ENCODE results near the gene MSI2. TPM values are rescaled to one million over a fixed set of nuclear protein-coding genes. Genes with fewer than 3 reads are reported as not detected.

MSI2 gene
- polyA plus RNA-seq, 1 of the 3 experiments (the other 2 are of a cell fraction): 24.1 TPM

DNA sequence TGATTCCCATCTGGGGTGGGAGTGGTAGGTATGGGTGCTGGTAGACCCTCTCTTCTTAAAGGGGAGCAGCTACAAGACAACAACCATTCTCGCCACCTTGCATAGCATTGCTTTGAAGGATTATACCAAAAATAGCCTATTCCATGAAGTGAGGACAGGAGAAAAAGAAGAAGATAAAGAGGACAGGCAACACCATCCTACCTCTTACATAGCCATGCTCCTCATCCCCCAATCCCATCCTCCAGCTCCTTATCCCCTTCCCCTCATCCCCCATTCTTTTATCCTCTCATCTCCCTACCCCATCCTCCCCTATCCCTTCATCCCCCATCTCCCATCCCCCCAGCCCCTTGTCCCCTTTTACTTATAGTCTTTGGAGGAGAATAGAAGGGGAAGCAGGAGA, 459.7 kb downstream of the MSI2 start:
- H3K4me2 ChIP-seq: no peak overlapping the region
- no peaks in the 10 kb centered on the region for H3K9me3 ChIP-seq
- ChIA-PET CTCF (interaction anchor here (0.9 to 3.6 kb wide), 8 partner anchors 8 to 118 kb away, joined by 3 to 12 read pairs (median 4); no protein-coding TSS in a partner anchor), POLR2A (no interaction called here)
- no peak overlapping the region for H3K4me3 ChIP-seq (ENCODE audit: low read depth in 2 of 2, low read length in 1 of 2)
- TF ChIP-seq SMC3 (IDR thresholded peaks at IDR 0.05; ENCODE audit: low read depth, low read length) (no peak), SIN3A (IDR thresholded peaks at IDR 0.05; ENCODE audit: borderline replicate concordance, low read depth, low read length) (no peak), RXRA (IDR thresholded peaks at IDR 0.05; ENCODE audit: borderline replicate concordance, low read depth) (no peak)
- TF ChIP-seq, protein P1, sequence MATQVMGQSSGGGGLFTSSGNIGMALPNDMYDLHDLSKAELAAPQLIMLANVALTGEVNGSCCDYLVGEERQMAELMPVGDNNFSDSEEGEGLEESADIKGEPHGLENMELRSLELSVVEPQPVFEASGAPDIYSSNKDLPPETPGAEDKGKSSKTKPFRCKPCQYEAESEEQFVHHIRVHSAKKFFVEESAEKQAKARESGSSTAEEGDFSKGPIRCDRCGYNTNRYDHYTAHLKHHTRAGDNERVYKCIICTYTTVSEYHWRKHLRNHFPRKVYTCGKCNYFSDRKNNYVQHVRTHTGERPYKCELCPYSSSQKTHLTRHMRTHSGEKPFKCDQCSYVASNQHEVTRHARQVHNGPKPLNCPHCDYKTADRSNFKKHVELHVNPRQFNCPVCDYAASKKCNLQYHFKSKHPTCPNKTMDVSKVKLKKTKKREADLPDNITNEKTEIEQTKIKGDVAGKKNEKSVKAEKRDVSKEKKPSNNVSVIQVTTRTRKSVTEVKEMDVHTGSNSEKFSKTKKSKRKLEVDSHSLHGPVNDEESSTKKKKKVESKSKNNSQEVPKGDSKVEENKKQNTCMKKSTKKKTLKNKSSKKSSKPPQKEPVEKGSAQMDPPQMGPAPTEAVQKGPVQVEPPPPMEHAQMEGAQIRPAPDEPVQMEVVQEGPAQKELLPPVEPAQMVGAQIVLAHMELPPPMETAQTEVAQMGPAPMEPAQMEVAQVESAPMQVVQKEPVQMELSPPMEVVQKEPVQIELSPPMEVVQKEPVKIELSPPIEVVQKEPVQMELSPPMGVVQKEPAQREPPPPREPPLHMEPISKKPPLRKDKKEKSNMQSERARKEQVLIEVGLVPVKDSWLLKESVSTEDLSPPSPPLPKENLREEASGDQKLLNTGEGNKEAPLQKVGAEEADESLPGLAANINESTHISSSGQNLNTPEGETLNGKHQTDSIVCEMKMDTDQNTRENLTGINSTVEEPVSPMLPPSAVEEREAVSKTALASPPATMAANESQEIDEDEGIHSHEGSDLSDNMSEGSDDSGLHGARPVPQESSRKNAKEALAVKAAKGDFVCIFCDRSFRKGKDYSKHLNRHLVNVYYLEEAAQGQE (IDR thresholded peaks at IDR 0.05; ENCODE audit: low read depth, low read length): no peak
- no peaks in the 10 kb centered on the region for H3F3A ChIP-seq (replicated peaks; ENCODE audit: insufficient read depth)
- H2AFZ ChIP-seq (ENCODE audit: low read depth): no peak overlapping the region
- peaks cover 29% of the 10 kb centered on the region; the same call in 1 of the 2 replicates for H3K27me3 ChIP-seq (ENCODE audit: insufficient read depth)
- H4K20me1 ChIP-seq (ENCODE audit: insufficient read depth): no peaks in the 10 kb centered on the region
- no peak overlapping the region for H3K27ac ChIP-seq (ENCODE audit: low read depth in 2 of 2, low read length in 1 of 2)
- H3K36me3 ChIP-seq (replicated peaks in 1 of 2; ENCODE audit: control insufficient read depth in 1 of 2, insufficient read depth in 2 of 2, low read length in 1 of 2): no peaks in the 10 kb centered on the region
- H3K9me2 ChIP-seq: no peaks in the 10 kb centered on the region
- peaks cover 0 to 14% of the 10 kb centered on the region in 2 experiments; a peak in 1 of 4 replicates for H3K4me1 ChIP-seq (ENCODE audit: control insufficient read depth in 1 of 2, insufficient read depth in 2 of 2, low read depth in 1 of 2, low read length in 1 of 2)
- H3K79me2 ChIP-seq (ENCODE audit: insufficient read depth): no peaks in the 10 kb centered on the region
- H3K9ac ChIP-seq: no peak overlapping the region
- 30% methylated on average over 1 of the region's 1 CpG for whole genome bisulfite sequencing (ENCODE audit: low lambda C conversion rate)
- no peak for DNase-seq

DNA sequence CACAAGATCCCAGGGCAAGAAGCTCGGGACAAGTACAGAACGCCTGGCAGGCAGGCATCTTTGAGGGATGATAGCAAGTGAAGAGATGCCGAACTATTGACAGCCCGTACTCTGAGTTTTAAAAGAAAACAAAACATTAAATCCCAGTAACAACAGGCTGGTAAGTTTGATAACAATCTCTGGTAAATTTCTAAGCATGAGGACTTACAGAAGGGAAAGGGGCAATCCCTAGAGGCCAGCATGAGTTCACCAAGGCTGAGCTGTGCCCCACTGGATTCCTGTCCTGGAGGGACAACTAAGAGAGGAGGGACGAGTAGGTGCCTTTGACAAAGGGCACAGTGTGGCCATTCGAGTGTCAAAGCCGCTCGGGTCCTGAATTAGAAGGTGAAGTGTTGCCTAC, 462.6 kb downstream of the MSI2 start:
- CTCF ChIA-PET: interaction anchor here (1.3 to 2.8 kb wide), 3 partner anchors 9 to 65 kb away, joined by 4 to 6 read pairs (median 6); no protein-coding TSS in a partner anchor
- WGBS (ENCODE audit: low lambda C conversion rate): 50% methylated on average over 8 of the region's 8 CpGs
- TF ChIP-seq, protein P2, sequence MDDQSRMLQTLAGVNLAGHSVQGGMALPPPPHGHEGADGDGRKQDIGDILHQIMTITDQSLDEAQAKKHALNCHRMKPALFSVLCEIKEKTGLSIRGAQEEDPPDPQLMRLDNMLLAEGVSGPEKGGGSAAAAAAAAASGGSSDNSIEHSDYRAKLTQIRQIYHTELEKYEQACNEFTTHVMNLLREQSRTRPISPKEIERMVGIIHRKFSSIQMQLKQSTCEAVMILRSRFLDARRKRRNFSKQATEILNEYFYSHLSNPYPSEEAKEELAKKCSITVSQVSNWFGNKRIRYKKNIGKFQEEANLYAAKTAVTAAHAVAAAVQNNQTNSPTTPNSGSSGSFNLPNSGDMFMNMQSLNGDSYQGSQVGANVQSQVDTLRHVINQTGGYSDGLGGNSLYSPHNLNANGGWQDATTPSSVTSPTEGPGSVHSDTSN (IDR thresholded peaks at IDR 0.05): no peak
- TF ChIP-seq EZH2phosphoT487 (IDR thresholded peaks at IDR 0.05; ENCODE audit: borderline replicate concordance, low read depth) (no peak), GATA2 (CRISPR knock-in tag; IDR thresholded peaks at IDR 0.05) (no peak), FOSL2 (IDR thresholded peaks at IDR 0.05; ENCODE audit: borderline replicate concordance, low read depth) (no peak), RAD21 (IDR thresholded peaks at IDR 0.05; ENCODE audit: low read length) (no peak), FOXJ3 (CRISPR knock-in tag; IDR thresholded peaks at IDR 0.05) (no peak), POLR2AphosphoS5 (IDR thresholded peaks at IDR 0.05; ENCODE audit: low read depth, low read length) (no peak), TAF1 (IDR thresholded peaks at IDR 0.05; ENCODE audit: borderline replicate concordance, low read depth, low read length) (no peak), ELF1 (IDR thresholded peaks at IDR 0.05) (no peak), TEAD4 (IDR thresholded peaks at IDR 0.05; ENCODE audit: borderline replicate concordance, insufficient read depth) (no peak), SMC3 (IDR thresholded peaks at IDR 0.05; ENCODE audit: low read depth, low read length) (no peak), YY1 (IDR thresholded peaks at IDR 0.05; ENCODE audit: low read depth) (no peak)
- TF ChIP-seq, protein P3, sequence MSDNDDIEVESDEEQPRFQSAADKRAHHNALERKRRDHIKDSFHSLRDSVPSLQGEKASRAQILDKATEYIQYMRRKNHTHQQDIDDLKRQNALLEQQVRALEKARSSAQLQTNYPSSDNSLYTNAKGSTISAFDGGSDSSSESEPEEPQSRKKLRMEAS (IDR thresholded peaks at IDR 0.05; ENCODE audit: low read depth): no peak
- TF ChIP-seq, protein P4, sequence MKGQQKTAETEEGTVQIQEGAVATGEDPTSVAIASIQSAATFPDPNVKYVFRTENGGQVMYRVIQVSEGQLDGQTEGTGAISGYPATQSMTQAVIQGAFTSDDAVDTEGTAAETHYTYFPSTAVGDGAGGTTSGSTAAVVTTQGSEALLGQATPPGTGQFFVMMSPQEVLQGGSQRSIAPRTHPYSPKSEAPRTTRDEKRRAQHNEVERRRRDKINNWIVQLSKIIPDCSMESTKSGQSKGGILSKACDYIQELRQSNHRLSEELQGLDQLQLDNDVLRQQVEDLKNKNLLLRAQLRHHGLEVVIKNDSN (IDR thresholded peaks at IDR 0.05; ENCODE audit: borderline replicate concordance, low read depth): no peak
- TF ChIP-seq, protein P1 (IDR thresholded peaks at IDR 0.05; ENCODE audit: low read depth, low read length): no peak

More for the DNA sequence above, 462.6 kb downstream of the MSI2 start:
- POLR2A ChIA-PET: no interaction called here
- Histone ChIP-seq H3K4me3 (ENCODE audit: low read depth in 2 of 2, low read length in 1 of 2) (no peak overlapping the region), H3K9me2 (no peaks in the 10 kb centered on the region), H3K9me3 (no peaks in the 10 kb centered on the region), H3K79me2 (ENCODE audit: insufficient read depth) (no peaks in the 10 kb centered on the region), H3K9ac (no peak overlapping the region), H3K4me2 (no peak overlapping the region), H3K27ac (ENCODE audit: low read depth in 2 of 2, low read length in 1 of 2) (no peak overlapping the region), H3K27me3 (ENCODE audit: insufficient read depth) (peaks cover 19% of the 10 kb centered on the region; the same call in 1 of the 2 replicates), H2AFZ (ENCODE audit: low read depth) (no peak overlapping the region), H4K20me1 (ENCODE audit: insufficient read depth) (no peaks in the 10 kb centered on the region), H3F3A (replicated peaks; ENCODE audit: insufficient read depth) (no peaks in the 10 kb centered on the region), H3K36me3 (replicated peaks in 1 of 2; ENCODE audit: control insufficient read depth in 1 of 2, insufficient read depth in 2 of 2, low read length in 1 of 2) (no peaks in the 10 kb centered on the region), H3K4me1 (ENCODE audit: control insufficient read depth in 1 of 2, insufficient read depth in 2 of 2, low read depth in 1 of 2, low read length in 1 of 2) (peaks cover 0 to 15% of the 10 kb centered on the region in 2 experiments; a peak in 1 of 4 replicates)
- no peak for DNase-seq
